Erythroblast (primary cell): ENCODE results near the gene TAB2.

Source experiments
- GATA1 ChIP-seq: IDR thresholded peaks from 2 replicates; pipeline ENCODE4 v1.6.1; 2011; ENCODE audit warnings: low read depth, mild to moderate bottlenecking, control low read depth, low read length, moderate library complexity
- POLR2A ChIP-seq: IDR thresholded peaks from 2 replicates; pipeline ENCODE4 v1.6.1; 2011; ENCODE audit warnings: mild to moderate bottlenecking, low read length

DNA sequence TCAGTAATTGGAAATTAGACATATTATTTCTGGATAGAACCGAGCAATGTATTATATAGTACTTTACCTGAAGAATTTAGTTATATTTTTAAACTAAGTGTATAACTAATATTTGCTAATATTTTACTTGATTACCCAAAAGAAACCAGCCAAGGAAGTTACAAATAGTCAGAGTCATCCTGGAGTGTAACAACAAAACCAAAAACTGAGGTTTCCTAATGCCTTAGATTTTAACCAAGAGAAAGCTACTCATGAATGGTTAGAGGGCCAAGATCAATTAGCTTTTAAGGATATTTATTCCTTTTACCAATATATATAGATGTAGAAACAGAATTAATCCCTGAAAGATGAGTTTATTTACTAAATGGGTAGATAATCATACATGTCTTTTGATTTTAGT, 26.0 kb downstream of the TAB2 start:
- TF ChIP-seq POLR2A (no peak), GATA1 (no peak)
